ENCODE measurements around the gene CNTNAP4.

DNA sequence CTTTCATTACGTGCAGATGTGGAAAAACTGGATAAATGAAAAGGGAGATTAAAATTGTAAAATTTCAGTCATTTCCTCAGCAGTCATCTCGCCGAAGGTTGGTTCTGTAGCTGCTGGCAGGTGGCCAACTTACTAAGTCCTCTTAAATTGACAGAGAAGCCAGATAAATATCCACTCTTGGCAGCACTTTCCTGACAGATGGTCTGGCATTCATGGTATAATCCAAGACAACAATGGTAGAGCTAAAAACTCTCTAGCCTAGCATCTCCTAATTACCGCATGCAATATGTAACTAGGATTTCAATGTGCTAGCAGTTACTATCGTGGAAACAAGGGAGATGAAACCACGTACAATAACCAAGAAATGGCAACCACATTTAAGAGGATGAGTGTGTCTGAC, 306.3 kb downstream of the CNTNAP4 start:
- TF ChIP-seq CTCF (conservative IDR thresholded peaks at IDR 0.05) = no peak
- TF ChIP-seq EZH2 (IDR thresholded peaks at IDR 0.05; ENCODE audit: low read depth) = no peak
